H1 (cell line): Measurements from ENCODE around the gene LIF. TPM values are rescaled to one million over a fixed set of nuclear protein-coding genes. Genes with fewer than 3 reads are reported as not detected.

Experiments
- CTCF ChIA-PET: fragments of 300-600 bp; sonication (Branson Sonifier 250); formaldehyde crosslinking; loops from one replicate; lab custom pipeline; 2021; ENCODE audit not compliant: partially characterized antibody; lab: Charles Lee
- POLR2A ChIA-PET: fragments of 300-600 bp; sonication (Branson Sonifier 250); formaldehyde crosslinking; loops from one replicate; lab custom pipeline; 2021; ENCODE audit warnings: inconsistent platforms; ENCODE audit not compliant: partially characterized antibody; lab: Charles Lee
- DNase-seq, 2 experiments: peaks; one replicate each; pipeline versions ENCODE4 v3.0.0 to v3.0.0-alpha.2; 2010 to 2022; ENCODE audit warnings: low spot score in 2 of 2, low read depth in 1 of 2, mixed read lengths in 1 of 2
- FAIRE-seq: peaks from 2 replicates; lab custom pipeline; 2011; peaks lifted over from hg19 to GRCh38; lab: Jason Lieb, UNC
- H2AFZ ChIP-seq: 2 replicates; pipeline ENCODE4 v1.8.1; 2012; ENCODE audit warnings: low read length, inconsistent platforms
- H2AK5ac ChIP-seq: 2 replicates; pipeline ENCODE4 v1.6.1; 2013; ENCODE audit warnings: low read depth, low read length
- H2BK120ac ChIP-seq: replicated peaks from 2 replicates; pipeline ENCODE3; 2013; ENCODE audit warnings: low read depth, low read length, inconsistent platforms
- H2BK12ac ChIP-seq: 2 replicates; pipeline ENCODE4 v1.6.1; 2013; ENCODE audit warnings: low read depth, low read length
- H2BK15ac ChIP-seq: 2 replicates; pipeline ENCODE4 v1.6.1; 2013; ENCODE audit warnings: low read length
- H2BK20ac ChIP-seq: 2 replicates; pipeline ENCODE4 v1.6.1; 2013; ENCODE audit warnings: low read length
- H2BK5ac ChIP-seq: 2 replicates; pipeline ENCODE4 v1.6.1; 2013; ENCODE audit warnings: low read depth, low read length
- H3K14ac ChIP-seq: 2 replicates; pipeline ENCODE4 v1.6.1; 2013; ENCODE audit warnings: inconsistent platforms; ENCODE audit not compliant: insufficient read length
- H3K18ac ChIP-seq: 2 replicates; pipeline ENCODE4 v1.6.1; 2013; ENCODE audit warnings: low read length; ENCODE audit errors: extremely low read depth
- H3K23ac ChIP-seq: 2 replicates; pipeline ENCODE4 v1.6.1; 2013; ENCODE audit warnings: inconsistent platforms; ENCODE audit not compliant: insufficient read length
- H3K23me2 ChIP-seq: 2 replicates; pipeline ENCODE4 v1.6.1; 2013; ENCODE audit warnings: low read depth, low read length
- H3K27ac ChIP-seq: 2 replicates; pipeline ENCODE4 v1.6.1; 2011; ENCODE audit warnings: low read depth, low read length, inconsistent platforms
- H3K27me3 ChIP-seq, 4 experiments: replicated peaks in 1 of 4; 1 replicate in 1 of 4; 2 replicates in 3 of 4; pipeline versions ENCODE4 v1.6.1 to v1.8.1; 2011 to 2013; ENCODE audit warnings: low read length in 3 of 4, mild to moderate bottlenecking in 3 of 4, inconsistent platforms in 2 of 4, mixed read lengths in 2 of 4, moderate library complexity in 1 of 4; ENCODE audit not compliant: control insufficient read depth in 3 of 4, insufficient read depth in 3 of 4; ENCODE audit errors: extremely low read depth in 1 of 4
- H3K36me3 ChIP-seq, 4 experiments: 2 replicates each; pipeline versions ENCODE4 v1.6.1 to v1.8.1; 2011 to 2013; ENCODE audit warnings: mild to moderate bottlenecking in 4 of 4, low read length in 3 of 4, moderate library complexity in 2 of 4, control low read depth in 1 of 4, inconsistent platforms in 1 of 4; ENCODE audit not compliant: insufficient read depth in 4 of 4, control insufficient read depth in 2 of 4
- H3K4ac ChIP-seq: replicated peaks from 2 replicates; pipeline ENCODE3; 2013; ENCODE audit warnings: low read length, low read depth, mixed read lengths, inconsistent platforms; ENCODE audit not compliant: insufficient read length
- H3K4me1 ChIP-seq, 4 experiments: replicated peaks in 1 of 4; 1 replicate in 1 of 4; 2 replicates in 3 of 4; pipeline versions ENCODE4 v1.6.1 to v1.8.1; 2011 to 2013; ENCODE audit warnings: low read length in 3 of 4, inconsistent platforms in 2 of 4, mixed read lengths in 1 of 4; ENCODE audit not compliant: insufficient read depth in 4 of 4, control insufficient read depth in 3 of 4
- H3K4me2 ChIP-seq, 2 experiments: 2 replicates each; pipeline versions ENCODE4 v1.6.1 to v1.8.1; 2011 to 2013; ENCODE audit warnings: low read depth in 2 of 2, low read length in 2 of 2, control low read depth in 1 of 2, inconsistent platforms in 1 of 2, mild to moderate bottlenecking in 1 of 2; ENCODE audit not compliant: insufficient read depth in 1 of 2
- H3K4me3 ChIP-seq, 4 experiments: fragments of 200-600, 300-600 bp in 1 of 4; sonication (generic), shearing (Covaris generic), sonication (Bioruptor Twin) in 1 of 4; 2 replicates each; pipeline versions ENCODE4 v1.5.1 to v1.8.1; 2011 to 2016; ENCODE audit warnings: low read length in 4 of 4, low read depth in 3 of 4, control low read depth in 2 of 4, inconsistent platforms in 2 of 4, mild to moderate bottlenecking in 2 of 4, mixed read lengths in 1 of 4, moderate library complexity in 1 of 4; ENCODE audit not compliant: insufficient read depth in 2 of 4; ENCODE audit errors: extremely low read depth in 1 of 4
- H3K56ac ChIP-seq: replicated peaks from 2 replicates; pipeline ENCODE3; 2013; ENCODE audit warnings: low read depth, mild to moderate bottlenecking, mixed read lengths, low read length, inconsistent platforms; ENCODE audit not compliant: insufficient read length
- H3K79me1 ChIP-seq: 2 replicates; pipeline ENCODE4 v1.6.1; 2013; ENCODE audit warnings: low read depth, low read length, control low read depth
- H3K79me2 ChIP-seq, 2 experiments: 2 replicates each; pipeline versions ENCODE4 v1.6.1 to v1.8.1; 2012 to 2013; ENCODE audit warnings: low read length in 2 of 2, mild to moderate bottlenecking in 2 of 2, inconsistent platforms in 1 of 2; ENCODE audit not compliant: insufficient read depth in 2 of 2, control insufficient read depth in 1 of 2
- H3K9ac ChIP-seq, 4 experiments: replicated peaks in 1 of 4; 1 replicate in 1 of 4; 2 replicates in 3 of 4; pipeline versions ENCODE4 v1.6.1 to v1.8.1; 2011 to 2013; ENCODE audit warnings: low read depth in 3 of 4, low read length in 3 of 4, control low read depth in 2 of 4, mild to moderate bottlenecking in 2 of 4, moderate library complexity in 2 of 4, inconsistent platforms in 1 of 4; ENCODE audit errors: extremely low read depth in 1 of 4
- H3K9me3 ChIP-seq, 2 experiments: 2 replicates each; pipeline versions ENCODE4 v1.6.1 to v1.8.1; 2012 to 2013; ENCODE audit warnings: mild to moderate bottlenecking in 2 of 2, moderate library complexity in 2 of 2, control low read depth in 1 of 2, inconsistent platforms in 1 of 2, low read depth in 1 of 2, low read length in 1 of 2, mixed read lengths in 1 of 2; ENCODE audit not compliant: insufficient read depth in 2 of 2
- H4K20me1 ChIP-seq, 2 experiments: replicated peaks in 1 of 2; 2 replicates each; pipeline versions ENCODE3 to v1.8.1; 2011 to 2013; ENCODE audit warnings: inconsistent platforms in 2 of 2, low read length in 2 of 2, mild to moderate bottlenecking in 1 of 2; ENCODE audit not compliant: insufficient read depth in 2 of 2, control insufficient read depth in 1 of 2
- H4K5ac ChIP-seq: 2 replicates; pipeline ENCODE4 v1.6.1; 2013; ENCODE audit warnings: low read length, low read depth, mixed read lengths, inconsistent platforms; ENCODE audit not compliant: insufficient read length
- H4K8ac ChIP-seq: 2 replicates; pipeline ENCODE4 v1.8.0; 2013; ENCODE audit warnings: mild to moderate bottlenecking, moderate library complexity, low read length, inconsistent platforms; ENCODE audit not compliant: insufficient read depth; ENCODE audit errors: extremely low read depth
- H4K91ac ChIP-seq: replicated peaks from 2 replicates; pipeline ENCODE3; 2013; ENCODE audit warnings: low read length, mixed read lengths, inconsistent platforms; ENCODE audit not compliant: insufficient read length
- ASH2L ChIP-seq: fragments of 200-600, 300-600 bp; sonication (generic); IDR thresholded peaks from one replicate; pipeline ENCODE4 v1.7.1; 2017; ENCODE audit warnings: low read length
- ATF2 ChIP-seq: IDR thresholded peaks from 2 replicates; pipeline ENCODE4 v1.6.1; 2012; ENCODE audit warnings: low read length, inconsistent platforms
- CBX8 ChIP-seq: fragments of 300-800, 300-1000 bp; sonication (generic); IDR thresholded peaks from 2 replicates; pipeline ENCODE4 v1.7.1; 2016; ENCODE audit warnings: low read depth, low read length, borderline replicate concordance
- CHD2 ChIP-seq: IDR thresholded peaks from 2 replicates; pipeline ENCODE4 v1.6.1; 2012; ENCODE audit warnings: low read length, improper control_type of control experiment
- HDAC6 ChIP-seq: IDR thresholded peaks from one replicate; pipeline ENCODE4 v1.7.1; 2012; ENCODE audit warnings: low read depth, mild to moderate bottlenecking, inconsistent platforms, low read length, moderate library complexity
- SP1 ChIP-seq: IDR thresholded peaks from 2 replicates; pipeline ENCODE4 v1.6.1; 2011; ENCODE audit warnings: low read depth, low read length
- WGBS, 2 experiments: shearing (Covaris generic) in 1 of 2; methylation state at CpG; one replicate each; pipeline versions ENCODE4 v1.1.6 to v1.1.7; 2013 to 2015; ENCODE audit warnings: low lambda C conversion rate in 2 of 2, mixed read lengths in 2 of 2, inconsistent platforms in 1 of 2, low coverage in 1 of 2, missing lambda C conversion rate in 1 of 2; ENCODE audit not compliant: insufficient replicate concordance in 2 of 2, insufficient coverage in 1 of 2, insufficient read length in 1 of 2; ENCODE audit errors: extremely low coverage in 1 of 2, missing lambda C conversion rate in 1 of 2; 5-methylcytosine and 5-hydroxymethylcytosine counted together
- polyA plus RNA-seq, 7 experiments: library from polyadenylated mRNA; depleted of rRNA in 3 of 7; stranded (reverse) in 5 of 7; unstranded in 2 of 7; fragments of >200 nt in 5 of 7; fragments of 200-250 nt in 2 of 7; gene quantifications; 1 replicate in 5 of 7; 2 replicates in 1 of 7; 4 replicates in 1 of 7; pipeline versions ENCODE4 v1.2.1 to v1.2.3, GENCODE V29; 2011 to 2013; ENCODE audit warnings: missing spikeins in 2 of 7, mixed read lengths in 2 of 7
- total RNA-seq: library from RNA; stranded (reverse); fragmentation: NEBNext Ultra II Directional; extraction: Animal tissue kit (Norgen Biotek cat#: 25700); gene quantifications from 2 replicates; pipeline ENCODE4 v1.2.1, GENCODE V29; 2021

Gene LIF
- total and polyA plus RNA-seq, 2 of the 8 experiments (the other 6 are each of a cell fraction or from before 2014, with no cell fraction given): 3.3 to 3.5 TPM

DNA sequence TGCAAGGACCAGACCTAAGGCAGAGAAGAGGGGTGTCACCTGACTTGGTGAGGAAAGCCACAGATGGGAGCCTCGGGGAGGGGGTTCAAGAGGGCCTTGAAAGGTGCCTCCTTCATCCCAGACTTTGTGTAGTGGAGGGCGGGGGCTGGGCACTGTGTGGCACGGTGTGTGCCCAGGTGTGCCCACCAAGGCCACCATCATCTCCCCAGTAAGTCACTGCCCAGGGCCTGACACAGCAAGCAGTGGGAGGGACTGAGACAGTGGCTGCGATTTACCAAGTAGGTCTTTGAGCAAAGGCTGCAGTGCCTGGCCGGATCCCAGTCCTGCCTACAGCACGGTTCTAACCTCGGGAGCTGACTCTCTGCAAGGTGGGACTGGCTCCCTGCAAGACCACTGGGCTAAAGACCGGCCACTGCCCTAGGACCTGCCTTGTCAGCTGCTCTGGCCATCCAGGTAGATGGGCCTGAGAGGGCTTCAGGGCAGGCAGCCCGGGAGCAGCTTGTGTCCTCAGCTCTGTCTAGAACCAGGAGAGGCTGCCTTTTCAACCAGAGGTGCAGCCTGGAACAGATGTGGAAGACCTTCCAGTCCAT is 18.7 kb upstream of the LIF start:
- H2BK120ac ChIP-seq: no peak overlapping the region
- no peak overlapping the region for H2AFZ ChIP-seq
- CTCF ChIA-PET: interaction anchor here (0.6 to 2.4 kb wide), 5 partner anchors 11 to 887 kb away, joined by 3 to 14 read pairs (median 3); no protein-coding TSS in a partner anchor
- no peak overlapping the region for H3K4me3 ChIP-seq
- H3K79me2 ChIP-seq: no peaks in the 10 kb centered on the region
- H2AK5ac ChIP-seq: no peak overlapping the region; the same call in 1 of the 2 replicates
- no peak overlapping the region for H4K5ac ChIP-seq
- no peaks in the 10 kb centered on the region for H3K36me3 ChIP-seq
- H3K4me2 ChIP-seq: no peak overlapping the region
- POLR2A ChIA-PET: interaction anchor here (1.0 to 1.2 kb wide), 2 partner anchors 23 to 107 kb away, joined by 3 read pairs; no protein-coding TSS in a partner anchor
- no peaks in the 10 kb centered on the region for H3K79me1 ChIP-seq
- H3K9me3 ChIP-seq: no peaks in the 10 kb centered on the region
- H3K27ac ChIP-seq: no peak overlapping the region
- H3K14ac ChIP-seq: no peak overlapping the region
- H3K4me1 ChIP-seq: peaks cover 0 to 2% (median under 1%) of the 10 kb centered on the region in 4 experiments; a peak in 2 of 7 replicates
- H4K8ac ChIP-seq: peak overlapping the region; percentile 38; the same call in 1 of the 2 replicates
- no peak overlapping the region for H2BK5ac ChIP-seq
- no peaks in the 10 kb centered on the region; a peak in 2 of 7 replicates for H3K27me3 ChIP-seq
- peak overlapping the region; percentile 88; the same call in 1 of the 2 replicates for H2BK15ac ChIP-seq
- DNase-seq: no peak
- no peak overlapping the region for H3K4ac ChIP-seq
- no peak overlapping the region for H3K9ac ChIP-seq
- H2BK12ac ChIP-seq: no peak overlapping the region
- H2BK20ac ChIP-seq: peak overlapping the region; percentile 43; the same call in 1 of the 2 replicates
- WGBS, 2 experiments: 94% methylated on average over 9 of the region's 9 CpGs; no CpG with 5 or more reads in 1 of the 2 experiments
- H3K18ac ChIP-seq: no peak overlapping the region
- no peak overlapping the region for H4K91ac ChIP-seq
- H3K56ac ChIP-seq: no peak overlapping the region
- no peaks in the 10 kb centered on the region for H3K23me2 ChIP-seq
- TF ChIP-seq HDAC6 (no peak), ASH2L (no peak), CBX8 (no peak), ATF2 (no peak), SP1 (no peak), CHD2 (no peak)
- no peaks in the 10 kb centered on the region for H4K20me1 ChIP-seq
- no peak for FAIRE-seq
- H3K23ac ChIP-seq: no peak overlapping the region
